Measurements from ENCODE around the gene LUC7L3. TPM values are rescaled to one million over a fixed set of nuclear protein-coding genes. Genes with fewer than 3 reads are reported as not detected.

The LUC7L3 gene
- total RNA-seq, 1 donor from 2014 or later, result 13.7 TPM

DNA sequence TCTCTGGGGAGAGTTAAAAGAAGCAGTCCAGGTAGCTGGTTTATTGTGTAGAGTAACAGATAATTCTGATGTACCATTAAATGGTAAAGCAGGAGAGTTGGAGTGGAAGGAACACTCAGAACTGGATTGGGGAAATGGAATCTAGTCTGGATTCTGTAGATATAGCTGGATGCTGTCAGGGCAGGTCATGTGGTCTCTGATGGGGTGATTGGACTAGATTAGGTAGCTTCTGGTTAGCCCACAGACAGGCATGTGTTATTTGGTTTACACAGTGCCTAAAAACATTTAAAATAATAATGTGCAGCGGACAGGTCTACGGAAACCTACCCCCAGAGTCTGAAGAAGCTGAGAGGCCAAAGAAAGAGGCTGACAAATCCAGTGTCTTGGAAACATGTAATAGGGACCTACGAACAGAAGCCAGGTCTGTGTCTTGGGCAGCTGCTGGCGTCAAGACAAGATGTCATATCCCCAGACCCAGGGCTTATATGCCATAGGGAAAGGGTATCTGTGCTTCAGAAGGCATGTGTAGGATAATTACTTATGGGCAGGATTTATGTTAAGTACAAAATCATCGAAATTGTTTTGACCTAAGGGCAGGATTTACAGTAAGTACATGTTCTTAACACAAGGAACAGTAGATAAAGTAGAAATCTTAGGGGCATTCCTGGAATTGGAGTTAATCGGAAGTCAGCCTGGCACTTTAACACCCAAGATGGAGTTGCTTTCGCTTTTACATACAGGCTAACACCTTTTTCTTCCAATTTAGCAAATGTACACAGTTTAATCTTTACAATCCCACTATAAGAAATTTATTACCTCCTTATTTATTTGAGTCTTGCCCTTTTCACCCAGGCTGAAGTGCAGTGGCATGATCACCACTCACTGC, 12.4 kb downstream of the LUC7L3 start:
- Histone ChIP-seq H3K36me3 (ENCODE audit: control insufficient read depth, insufficient read depth, low read length) (no peaks in the 10 kb centered on the region), H3K4me3 (ENCODE audit: low read depth, low read length) (no peak overlapping the region), H3K27me3 (ENCODE audit: control insufficient read depth, insufficient read depth, low read length) (no peaks in the 10 kb centered on the region)
- DNase-seq (ENCODE audit: low read depth) (no peak), FAIRE-seq (no peak)
- TF ChIP-seq, protein P1, sequence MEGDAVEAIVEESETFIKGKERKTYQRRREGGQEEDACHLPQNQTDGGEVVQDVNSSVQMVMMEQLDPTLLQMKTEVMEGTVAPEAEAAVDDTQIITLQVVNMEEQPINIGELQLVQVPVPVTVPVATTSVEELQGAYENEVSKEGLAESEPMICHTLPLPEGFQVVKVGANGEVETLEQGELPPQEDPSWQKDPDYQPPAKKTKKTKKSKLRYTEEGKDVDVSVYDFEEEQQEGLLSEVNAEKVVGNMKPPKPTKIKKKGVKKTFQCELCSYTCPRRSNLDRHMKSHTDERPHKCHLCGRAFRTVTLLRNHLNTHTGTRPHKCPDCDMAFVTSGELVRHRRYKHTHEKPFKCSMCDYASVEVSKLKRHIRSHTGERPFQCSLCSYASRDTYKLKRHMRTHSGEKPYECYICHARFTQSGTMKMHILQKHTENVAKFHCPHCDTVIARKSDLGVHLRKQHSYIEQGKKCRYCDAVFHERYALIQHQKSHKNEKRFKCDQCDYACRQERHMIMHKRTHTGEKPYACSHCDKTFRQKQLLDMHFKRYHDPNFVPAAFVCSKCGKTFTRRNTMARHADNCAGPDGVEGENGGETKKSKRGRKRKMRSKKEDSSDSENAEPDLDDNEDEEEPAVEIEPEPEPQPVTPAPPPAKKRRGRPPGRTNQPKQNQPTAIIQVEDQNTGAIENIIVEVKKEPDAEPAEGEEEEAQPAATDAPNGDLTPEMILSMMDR (IDR thresholded peaks at IDR 0.05; ENCODE audit: insufficient read depth, low read length, severe bottlenecking), result no peak

DNA sequence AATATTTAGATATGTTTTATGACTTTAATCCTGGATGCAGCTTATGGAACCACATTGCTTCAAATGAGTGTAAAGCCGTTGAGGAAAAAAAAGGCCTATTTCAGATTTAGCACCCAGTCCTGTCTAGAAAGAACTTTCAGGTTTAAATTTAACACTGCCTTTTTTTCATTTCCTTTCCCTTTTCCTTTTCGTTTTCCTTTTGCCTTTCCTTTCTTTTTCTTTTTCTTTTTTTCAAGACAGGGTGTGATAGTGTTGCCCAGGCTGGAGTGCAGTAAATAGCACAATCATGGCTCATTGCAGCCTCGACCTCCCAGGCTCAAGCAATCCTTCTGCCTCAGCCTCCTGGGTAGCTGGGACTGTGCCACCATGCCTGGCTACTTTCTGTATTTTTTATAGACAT, 15.9 kb downstream of the LUC7L3 start:
- peaks cover 6% of the 10 kb centered on the region for H3K36me3 ChIP-seq (ENCODE audit: control insufficient read depth, insufficient read depth, low read length)
- TF ChIP-seq, protein P1 (IDR thresholded peaks at IDR 0.05; ENCODE audit: insufficient read depth, low read length, severe bottlenecking), result no peak
- no peak overlapping the region for H3K4me3 ChIP-seq (ENCODE audit: low read depth, low read length)
- FAIRE-seq, result no peak
- DNase-seq (ENCODE audit: low read depth), result no peak
- no peaks in the 10 kb centered on the region for H3K27me3 ChIP-seq (ENCODE audit: control insufficient read depth, insufficient read depth, low read length)

DNA sequence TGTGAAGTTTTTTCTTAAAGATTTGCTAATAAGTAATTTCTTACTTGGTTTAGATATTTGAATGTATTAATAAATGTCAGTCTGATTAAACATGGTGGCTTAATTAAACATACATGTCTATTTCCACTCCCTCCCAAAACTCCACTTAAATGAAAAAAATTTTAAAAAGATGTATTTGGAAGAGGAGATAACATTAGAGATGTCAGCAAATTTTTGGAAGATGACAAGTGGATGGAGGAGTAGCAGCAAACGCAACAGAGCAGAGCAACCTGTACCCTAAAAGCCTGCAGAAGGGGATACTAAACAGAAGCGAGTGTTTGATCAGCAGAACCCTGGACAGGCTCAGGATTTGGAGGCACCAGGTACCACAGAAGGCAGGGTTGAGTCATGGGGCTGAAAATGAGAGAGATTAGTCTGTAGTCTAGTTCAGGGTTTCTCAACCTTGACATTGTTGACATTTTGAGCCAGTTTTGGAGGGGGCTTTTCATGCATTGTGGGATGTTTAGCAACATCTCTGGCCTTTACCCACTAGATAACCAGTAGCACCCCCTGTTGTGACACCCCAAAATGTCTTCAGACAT, 17.8 kb downstream of the LUC7L3 start:
- TF ChIP-seq, protein P1 (IDR thresholded peaks at IDR 0.05; ENCODE audit: insufficient read depth, low read length, severe bottlenecking), result no peak
- no peak for FAIRE-seq

DNA sequence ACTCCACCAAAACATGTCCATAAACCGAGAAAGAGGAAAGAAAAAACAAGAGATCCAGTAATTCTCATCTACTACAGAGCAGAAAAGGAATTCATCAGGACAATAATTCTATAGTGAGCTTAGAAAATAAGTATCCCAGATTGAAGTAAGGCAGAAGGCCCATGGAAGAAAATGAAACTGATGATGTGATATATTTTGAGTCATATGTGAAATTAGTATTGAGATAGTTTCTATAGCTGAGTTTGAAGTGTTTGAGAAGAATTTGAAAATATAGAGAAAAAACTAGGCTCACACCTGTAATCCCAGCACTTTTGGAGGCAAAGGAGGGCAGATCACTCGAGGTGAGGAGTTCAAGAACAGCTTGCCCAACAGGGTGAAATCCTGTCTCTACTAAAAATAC, 19.7 kb downstream of the LUC7L3 start:
- FAIRE-seq, result no peak
- Histone ChIP-seq H3K27me3 (ENCODE audit: control insufficient read depth, insufficient read depth, low read length) (no peaks in the 10 kb centered on the region), H3K36me3 (ENCODE audit: control insufficient read depth, insufficient read depth, low read length) (peaks cover 19% of the 10 kb centered on the region), H3K4me3 (ENCODE audit: low read depth, low read length) (no peak overlapping the region)
- TF ChIP-seq, protein P1 (IDR thresholded peaks at IDR 0.05; ENCODE audit: insufficient read depth, low read length, severe bottlenecking), result no peak
- no peak for DNase-seq (ENCODE audit: low read depth)

More for the DNA sequence above, 17.8 kb downstream of the LUC7L3 start:
- no peaks in the 10 kb centered on the region for H3K27me3 ChIP-seq (ENCODE audit: control insufficient read depth, insufficient read depth, low read length)
- DNase-seq (ENCODE audit: low read depth), result no peak
- peaks cover 13% of the 10 kb centered on the region for H3K36me3 ChIP-seq (ENCODE audit: control insufficient read depth, insufficient read depth, low read length)
- no peak overlapping the region for H3K4me3 ChIP-seq (ENCODE audit: low read depth, low read length)

DNA sequence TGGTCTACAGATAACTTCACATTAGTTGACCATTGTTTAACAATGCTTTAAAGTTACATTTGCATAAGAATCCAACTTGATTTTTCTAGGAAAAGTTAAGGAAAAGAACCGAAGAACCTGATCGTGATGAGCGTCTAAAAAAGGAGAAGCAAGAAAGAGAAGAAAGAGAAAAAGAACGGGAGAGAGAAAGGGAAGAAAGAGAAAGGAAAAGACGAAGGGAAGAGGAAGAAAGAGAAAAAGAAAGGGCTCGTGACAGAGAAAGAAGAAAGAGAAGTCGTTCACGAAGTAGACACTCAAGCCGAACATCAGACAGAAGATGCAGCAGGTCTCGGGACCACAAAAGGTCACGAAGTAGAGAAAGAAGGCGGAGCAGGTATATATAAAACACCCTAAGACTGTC, 26.2 kb downstream of the LUC7L3 start:
- FAIRE-seq (no peak), DNase-seq (ENCODE audit: low read depth) (no peak)
- TF ChIP-seq, protein P1 (IDR thresholded peaks at IDR 0.05; ENCODE audit: insufficient read depth, low read length, severe bottlenecking), result no peak
- Histone ChIP-seq H3K4me3 (ENCODE audit: low read depth, low read length) (no peak overlapping the region), H3K27me3 (ENCODE audit: control insufficient read depth, insufficient read depth, low read length) (no peaks in the 10 kb centered on the region), H3K36me3 (ENCODE audit: control insufficient read depth, insufficient read depth, low read length) (peaks cover 24% of the 10 kb centered on the region)

Measured in bronchial epithelial cell (primary cell).